Pancreas (tissue), 10 donors: ENCODE data around the gene AP3D1. TPM values are rescaled to one million over a fixed set of nuclear protein-coding genes. Genes with fewer than 3 reads are reported as not detected.

Experiments used
- ATAC-seq, 4 donors: fragments of 200-7000 bp; cut with Tn5 transposase; one replicate each; pipeline versions ENCODE4 v1.8.0 to v1.9.1; 2020; ENCODE audit warnings: mild to moderate bottlenecking in 4 of 4, moderate library complexity in 4 of 4
- DNase-seq, 6 donors: peaks; one replicate each; pipeline ENCODE4 v3.0.0-alpha.2; 2020
- FAIRE-seq: peaks from 2 replicates; lab custom pipeline; 2012; peaks lifted over from hg19 to GRCh38; lab: Jason Lieb, UNC
- H3K27ac ChIP-seq, 4 donors: fragments of 200-600 bp; sonication (generic); 1 replicate in 3 of 4; 2 replicates in 1 of 4; pipeline versions ENCODE4 v1.5.0 to v1.8.0; 2020
- H3K27me3 ChIP-seq, 4 donors: fragments of 200-600 bp; one replicate each; pipeline ENCODE4 v1.8.0; 2021
- H3K36me3 ChIP-seq, 3 donors: fragments of 200-600 bp; sonication (generic) in 1 of 3; one replicate each; pipeline versions ENCODE4 v1.5.0 to v1.8.0; 2020 to 2021
- H3K4me1 ChIP-seq, 3 donors: fragments of 200-600 bp; one replicate each; pipeline ENCODE4 v1.8.0; 2021
- H3K4me3 ChIP-seq, 4 donors: fragments of 200-600 bp; sonication (generic) in 2 of 4; one replicate each; pipeline versions ENCODE4 v1.5.0 to v1.8.0; 2020 to 2021
- H3K9me3 ChIP-seq, 4 donors: fragments of 200-600 bp; one replicate each; pipeline ENCODE4 v1.8.0; 2021
- WGBS, 2 donors: extraction: QIAGEN DNeasy Blood & Tissue Kit; methylation state at CpG; one replicate each; pipeline ENCODE4 v1.1.7; 2013; 5-methylcytosine and 5-hydroxymethylcytosine counted together
- intact Hi-C, 3 donors: fragments of 100-400 bp; cut with DNase I; formaldehyde crosslinking; loops; one replicate each; pipeline versions ENCODE4 v1.11.1 to v1.14.2; 2022
- polyA plus RNA-seq, 2 donors: library from polyadenylated mRNA; stranded (reverse); fragments of 200-250 nt; gene quantifications; one replicate each; pipeline ENCODE4 v1.2.3, GENCODE V29; 2013
- total RNA-seq, 6 donors: library from RNA; stranded (reverse); fragmentation: NEBNext Ultra II Directional in 4 of 6; extraction: Animal tissue kit (Norgen Biotek cat#: 25700) in 4 of 6; gene quantifications; one replicate each; pipeline versions ENCODE4 v1.2.1 to v1.2.4, GENCODE V29; 2021 to 2023
- TF ChIP-seq, protein P1 (sequence below), 4 donors: fragments of 200-600 bp; sonication (generic) in 3 of 4; IDR thresholded peaks; one replicate each; pipeline versions ENCODE4 v1.5.0 to v1.8.0; 2021; ENCODE audit warnings: antibody characterized with exemption in 4 of 4
- donor health status: healthy with polysubstance abuse.
- donor health status: DM: no; HTN: no; CAD: no; lungs with moderate emphysema.
- donor health status: DM: no; HTN: no; CAD: no.
- donor health status: control.
- donor health status: control.
- donor health status: Bipolar disorder and iron deficiency.
- donor health status: DM: yes; HTN: yes; CAD: no.
- donor health status: DM: no; HTN: no; CAD: no.
- donor health status: DM: no; HTN: no; CAD: no.
- donor health status: DM: yes; HTN: yes; CAD: no.

AP3D1 gene
- total and polyA plus RNA-seq, 8 donors, result 75.2 to 105 (median 88.0) TPM

DNA sequence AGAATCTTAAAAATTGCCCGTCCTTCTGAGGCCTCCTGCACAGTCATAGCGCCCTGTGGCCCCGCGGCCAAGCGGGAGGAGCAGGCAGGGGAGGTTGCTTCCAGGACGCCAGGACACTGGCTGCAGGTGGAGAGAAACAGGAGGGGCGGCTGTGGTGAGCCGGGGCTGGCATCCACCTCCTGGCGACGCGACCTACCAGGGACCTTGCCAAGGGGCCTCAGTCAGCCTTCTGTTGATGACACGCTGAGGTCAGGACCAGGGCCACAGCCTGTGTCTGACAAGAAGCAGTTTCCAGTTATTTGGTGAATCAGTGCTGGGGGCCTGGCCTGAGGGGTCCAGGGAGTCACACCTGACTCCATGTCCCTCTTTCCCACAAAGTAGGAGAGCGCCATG is 87.0 kb downstream of the AP3D1 start:
- H3K9me3 ChIP-seq, result no peaks in the 10 kb centered on the region
- 79 to 82% methylated on average over 13 of the region's 13 CpGs for WGBS, 2 donors
- ATAC-seq, result no peak
- TF ChIP-seq, protein P1, sequence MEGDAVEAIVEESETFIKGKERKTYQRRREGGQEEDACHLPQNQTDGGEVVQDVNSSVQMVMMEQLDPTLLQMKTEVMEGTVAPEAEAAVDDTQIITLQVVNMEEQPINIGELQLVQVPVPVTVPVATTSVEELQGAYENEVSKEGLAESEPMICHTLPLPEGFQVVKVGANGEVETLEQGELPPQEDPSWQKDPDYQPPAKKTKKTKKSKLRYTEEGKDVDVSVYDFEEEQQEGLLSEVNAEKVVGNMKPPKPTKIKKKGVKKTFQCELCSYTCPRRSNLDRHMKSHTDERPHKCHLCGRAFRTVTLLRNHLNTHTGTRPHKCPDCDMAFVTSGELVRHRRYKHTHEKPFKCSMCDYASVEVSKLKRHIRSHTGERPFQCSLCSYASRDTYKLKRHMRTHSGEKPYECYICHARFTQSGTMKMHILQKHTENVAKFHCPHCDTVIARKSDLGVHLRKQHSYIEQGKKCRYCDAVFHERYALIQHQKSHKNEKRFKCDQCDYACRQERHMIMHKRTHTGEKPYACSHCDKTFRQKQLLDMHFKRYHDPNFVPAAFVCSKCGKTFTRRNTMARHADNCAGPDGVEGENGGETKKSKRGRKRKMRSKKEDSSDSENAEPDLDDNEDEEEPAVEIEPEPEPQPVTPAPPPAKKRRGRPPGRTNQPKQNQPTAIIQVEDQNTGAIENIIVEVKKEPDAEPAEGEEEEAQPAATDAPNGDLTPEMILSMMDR (IDR thresholded peaks at IDR 0.05), result no peak
- H3K27ac ChIP-seq, result no peak overlapping the region
- H3K27me3 ChIP-seq, result no peaks in the 10 kb centered on the region
- no peak overlapping the region for H3K4me3 ChIP-seq
- no peaks in the 10 kb centered on the region for H3K36me3 ChIP-seq
- H3K4me1 ChIP-seq, result peaks cover 19 to 21% (median 19%) of the 10 kb centered on the region in 3 donors
- intact Hi-C loops, result loop anchor here in 1 of 3 donors (10.0 kb wide), 1 partner anchor 130 kb away; no protein-coding TSS in a partner anchor
- FAIRE-seq, result no peak
- peak in 1 of 6 donors; percentile 14 for DNase-seq

DNA sequence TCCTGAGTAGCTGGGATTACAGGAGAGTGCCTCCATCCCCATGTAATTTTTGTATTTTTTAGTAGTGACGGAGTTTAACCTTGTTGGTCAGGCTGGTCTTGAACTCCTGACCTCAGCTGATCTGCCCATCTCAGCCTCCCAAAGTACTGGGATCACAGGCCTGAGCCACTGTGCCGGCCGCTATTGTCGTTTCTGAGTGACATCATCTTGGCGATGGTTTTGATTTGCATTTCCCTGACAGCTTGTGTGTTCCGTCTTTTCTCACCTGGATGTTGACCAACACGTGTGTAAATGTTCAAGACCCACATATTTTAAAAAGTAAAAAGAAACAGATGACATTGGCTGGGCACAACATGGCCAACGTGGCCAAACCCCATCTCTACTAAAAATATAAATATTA is 87.5 kb downstream of the AP3D1 start:
- 83 to 87% methylated on average over 8 of the region's 8 CpGs for WGBS, 2 donors
- Histone ChIP-seq H3K4me1 (peaks cover 21 to 27% (median 25%) of the 10 kb centered on the region in 3 donors), H3K27ac (no peak overlapping the region), H3K36me3 (no peaks in the 10 kb centered on the region), H3K4me3 (no peak overlapping the region), H3K9me3 (no peaks in the 10 kb centered on the region), H3K27me3 (no peaks in the 10 kb centered on the region)
- FAIRE-seq (no peak), DNase-seq (no peak), ATAC-seq (no peak)
- intact Hi-C loops, result loop anchor here in 1 of 3 donors (10.0 kb wide), 1 partner anchor 129 kb away; no protein-coding TSS in a partner anchor
- TF ChIP-seq, protein P1 (IDR thresholded peaks at IDR 0.05), result no peak

DNA sequence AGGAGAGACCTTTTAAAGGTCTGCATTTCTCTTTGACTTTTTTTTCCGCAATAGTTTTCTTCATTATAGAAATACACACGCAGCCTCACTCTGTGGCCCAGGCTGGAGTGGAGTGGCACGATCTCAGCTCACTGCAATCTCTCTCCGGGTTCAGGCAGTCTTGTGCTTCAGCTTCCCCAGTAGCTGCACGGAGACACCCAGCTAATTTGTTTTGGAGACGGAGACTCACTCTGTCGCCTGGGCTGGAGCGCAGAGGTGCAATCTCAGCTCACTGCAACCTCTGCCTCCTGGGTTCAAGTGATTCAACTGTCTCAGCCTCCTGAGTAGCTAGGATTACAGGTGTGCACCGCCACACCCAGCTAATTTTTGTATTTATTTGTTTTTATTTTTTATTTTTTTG is 88.6 kb downstream of the AP3D1 start:
- intact Hi-C loops, result loop anchor here in 1 of 3 donors (10.0 kb wide), 1 partner anchor 128 kb away; no protein-coding TSS in a partner anchor
- Histone ChIP-seq H3K36me3 (no peaks in the 10 kb centered on the region), H3K4me1 (peaks cover 22 to 29% (median 27%) of the 10 kb centered on the region in 3 donors), H3K9me3 (no peaks in the 10 kb centered on the region), H3K27me3 (no peaks in the 10 kb centered on the region), H3K4me3 (no peak overlapping the region), H3K27ac (no peak overlapping the region)
- DNase-seq (no peak), ATAC-seq (no peak), FAIRE-seq (no peak)
- WGBS, 2 donors, result 93 to 94% methylated on average over 9 of the region's 9 CpGs
- TF ChIP-seq, protein P1 (IDR thresholded peaks at IDR 0.05), result no peak

DNA sequence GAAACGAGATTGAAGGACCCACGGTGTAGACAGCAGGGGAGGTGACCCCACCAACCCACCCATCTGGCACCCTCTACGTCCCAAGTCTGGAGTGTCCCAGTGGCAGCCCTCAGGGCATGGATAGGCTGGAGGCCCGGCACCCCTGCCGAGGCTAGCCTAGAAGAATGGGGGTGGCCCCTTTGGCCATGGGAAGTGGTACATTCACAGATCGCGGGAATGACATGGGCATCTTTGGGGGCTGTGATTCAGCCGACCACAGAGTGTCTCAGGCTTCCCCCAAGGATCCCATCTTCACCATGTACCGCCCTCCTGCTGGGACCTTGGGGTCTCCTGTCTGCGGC is 89.0 kb downstream of the AP3D1 start:
- intact Hi-C loops, result loop anchor here in 1 of 3 donors (10.0 kb wide), 1 partner anchor 128 kb away; no protein-coding TSS in a partner anchor
- ATAC-seq (no peak), DNase-seq (peak in 1 of 6 donors; percentile 23), FAIRE-seq (no peak)
- H3K9me3 ChIP-seq, result no peaks in the 10 kb centered on the region
- H3K4me1 ChIP-seq, result peaks cover 22 to 29% (median 27%) of the 10 kb centered on the region in 3 donors
- H3K36me3 ChIP-seq, result no peaks in the 10 kb centered on the region
- H3K27ac ChIP-seq, result peak overlapping the region; percentile 99 to 100 (median 100)
- no peaks in the 10 kb centered on the region for H3K27me3 ChIP-seq
- peak overlapping the region in 2 of 4 donors; percentile 61 to 79 for H3K4me3 ChIP-seq
- TF ChIP-seq, protein P1 (IDR thresholded peaks at IDR 0.05), result no peak
- 62 to 70% methylated on average over 10 of the region's 10 CpGs for WGBS, 2 donors
